ENCODE data around the gene ARID1B. TPM values are rescaled to one million over a fixed set of nuclear protein-coding genes. Genes with fewer than 3 reads are reported as not detected.

The ARID1B gene
- total RNA-seq, 1 experiment from 2014 or later = 35.6 TPM

DNA sequence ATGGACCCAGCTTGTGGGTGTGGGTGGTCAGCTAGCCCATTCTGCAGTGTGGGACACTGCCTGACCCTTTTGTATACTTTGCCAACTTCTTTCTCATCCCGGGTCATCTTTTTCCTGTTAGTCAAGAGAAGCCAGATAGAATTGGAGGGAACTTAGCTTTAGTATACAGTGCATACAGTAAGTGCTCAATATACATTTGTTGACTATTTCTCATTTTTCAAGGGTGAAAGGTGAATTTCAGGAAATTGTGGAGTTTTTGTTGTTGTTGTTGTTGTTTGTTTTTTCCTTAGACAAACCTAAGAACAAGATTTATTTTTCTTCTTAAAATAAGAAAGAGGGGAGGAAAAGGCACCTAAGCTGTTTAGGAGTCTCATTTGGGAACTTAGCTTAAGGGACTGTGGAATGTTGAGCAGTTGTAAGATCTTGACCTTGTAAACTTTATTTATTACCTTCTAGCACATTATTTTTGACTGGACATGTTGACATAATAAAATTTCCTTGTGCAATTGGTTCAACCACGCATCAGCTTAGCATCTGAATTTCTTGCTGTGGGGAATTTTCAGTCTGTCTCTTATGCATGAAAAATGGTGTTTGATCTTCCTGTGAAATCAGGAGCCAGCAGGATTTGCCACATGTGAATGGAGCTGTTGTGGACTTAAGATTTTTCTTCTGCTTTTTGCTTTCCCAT is 113.6 kb downstream of the ARID1B start:
- Histone ChIP-seq H3K4me1 (ENCODE audit: control insufficient read depth in 1 of 2, insufficient read depth in 2 of 2, low read length in 2 of 2) (no peaks in the 10 kb centered on the region), H3K27me3 (ENCODE audit: insufficient read depth, low read length) (no peaks in the 10 kb centered on the region), H4K20me1 (ENCODE audit: insufficient read depth) (no peaks in the 10 kb centered on the region), H3K9me2 (ENCODE audit: insufficient read depth) (no peaks in the 10 kb centered on the region), H3K4me3 (replicated peaks in 1 of 2; ENCODE audit: low read depth in 1 of 2, low read length in 2 of 2) (no peak overlapping the region), H3K4me2 (ENCODE audit: low read length) (no peak overlapping the region), H3K36me3 (ENCODE audit: control insufficient read depth in 1 of 2, insufficient read depth in 2 of 2, low read length in 2 of 2) (no peaks in the 10 kb centered on the region), H3K27ac (ENCODE audit: low read depth, low read length) (no peak overlapping the region), H3K9ac (ENCODE audit: low read length) (no peak overlapping the region), H3K79me2 (ENCODE audit: insufficient read depth, low read length) (peaks cover 27% of the 10 kb centered on the region), H3K9me3 (ENCODE audit: control insufficient read depth in 1 of 2, insufficient read depth in 1 of 2, low read depth in 1 of 2, low read length in 2 of 2) (no peaks in the 10 kb centered on the region), H2AFZ (ENCODE audit: low read depth, low read length, poor library complexity, severe bottlenecking) (no peak overlapping the region)
- ChIA-PET RAD21 (ENCODE audit: low non-redundant PET in 1 of 2, low total read pairs in 2 of 2, uncharacterized antibody in 2 of 2, unreplicated experiment in 2 of 2) (no interaction called here), POLR2A (no interaction called here), CTCF (no interaction called here)
- DNase-seq (ENCODE audit: low read depth, low spot score) (no peak), ATAC-seq (no peak)
- TF ChIP-seq, protein P1, sequence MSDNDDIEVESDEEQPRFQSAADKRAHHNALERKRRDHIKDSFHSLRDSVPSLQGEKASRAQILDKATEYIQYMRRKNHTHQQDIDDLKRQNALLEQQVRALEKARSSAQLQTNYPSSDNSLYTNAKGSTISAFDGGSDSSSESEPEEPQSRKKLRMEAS (IDR thresholded peaks at IDR 0.05) = no peak
- TF ChIP-seq CBX3 (IDR thresholded peaks at IDR 0.05; ENCODE audit: low read depth) = no peak
- TF ChIP-seq YY1 (IDR thresholded peaks at IDR 0.05; ENCODE audit: extremely low read depth, insufficient replicate concordance, low read depth, low read length) = no peak
- no peak for TF ChIP-seq EGR1 (IDR thresholded peaks at IDR 0.05; ENCODE audit: low read depth)
- TF ChIP-seq EZH2phosphoT487 (IDR thresholded peaks at IDR 0.05; ENCODE audit: borderline replicate concordance) = no peak
- TF ChIP-seq, protein P2, sequence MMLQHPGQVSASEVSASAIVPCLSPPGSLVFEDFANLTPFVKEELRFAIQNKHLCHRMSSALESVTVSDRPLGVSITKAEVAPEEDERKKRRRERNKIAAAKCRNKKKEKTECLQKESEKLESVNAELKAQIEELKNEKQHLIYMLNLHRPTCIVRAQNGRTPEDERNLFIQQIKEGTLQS (IDR thresholded peaks at IDR 0.05) = no peak
- TF ChIP-seq ELF1 (IDR thresholded peaks at IDR 0.05; ENCODE audit: borderline replicate concordance, low read depth) = no peak
- TF ChIP-seq, protein P3, sequence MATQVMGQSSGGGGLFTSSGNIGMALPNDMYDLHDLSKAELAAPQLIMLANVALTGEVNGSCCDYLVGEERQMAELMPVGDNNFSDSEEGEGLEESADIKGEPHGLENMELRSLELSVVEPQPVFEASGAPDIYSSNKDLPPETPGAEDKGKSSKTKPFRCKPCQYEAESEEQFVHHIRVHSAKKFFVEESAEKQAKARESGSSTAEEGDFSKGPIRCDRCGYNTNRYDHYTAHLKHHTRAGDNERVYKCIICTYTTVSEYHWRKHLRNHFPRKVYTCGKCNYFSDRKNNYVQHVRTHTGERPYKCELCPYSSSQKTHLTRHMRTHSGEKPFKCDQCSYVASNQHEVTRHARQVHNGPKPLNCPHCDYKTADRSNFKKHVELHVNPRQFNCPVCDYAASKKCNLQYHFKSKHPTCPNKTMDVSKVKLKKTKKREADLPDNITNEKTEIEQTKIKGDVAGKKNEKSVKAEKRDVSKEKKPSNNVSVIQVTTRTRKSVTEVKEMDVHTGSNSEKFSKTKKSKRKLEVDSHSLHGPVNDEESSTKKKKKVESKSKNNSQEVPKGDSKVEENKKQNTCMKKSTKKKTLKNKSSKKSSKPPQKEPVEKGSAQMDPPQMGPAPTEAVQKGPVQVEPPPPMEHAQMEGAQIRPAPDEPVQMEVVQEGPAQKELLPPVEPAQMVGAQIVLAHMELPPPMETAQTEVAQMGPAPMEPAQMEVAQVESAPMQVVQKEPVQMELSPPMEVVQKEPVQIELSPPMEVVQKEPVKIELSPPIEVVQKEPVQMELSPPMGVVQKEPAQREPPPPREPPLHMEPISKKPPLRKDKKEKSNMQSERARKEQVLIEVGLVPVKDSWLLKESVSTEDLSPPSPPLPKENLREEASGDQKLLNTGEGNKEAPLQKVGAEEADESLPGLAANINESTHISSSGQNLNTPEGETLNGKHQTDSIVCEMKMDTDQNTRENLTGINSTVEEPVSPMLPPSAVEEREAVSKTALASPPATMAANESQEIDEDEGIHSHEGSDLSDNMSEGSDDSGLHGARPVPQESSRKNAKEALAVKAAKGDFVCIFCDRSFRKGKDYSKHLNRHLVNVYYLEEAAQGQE (IDR thresholded peaks at IDR 0.05; ENCODE audit: low read depth) = no peak
- TF ChIP-seq ZFX (IDR thresholded peaks at IDR 0.05) = no peak
- TF ChIP-seq CEBPB (IDR thresholded peaks at IDR 0.05; ENCODE audit: low read depth) = no peak
- TF ChIP-seq JUND (IDR thresholded peaks at IDR 0.05) = no peak
- intact Hi-C loops (cut with micrococcal nuclease) = no loop called here
- BruUV-seq (replicated peaks) = no TSS peak
